GM18505 (cell line): ENCODE results near the gene APOBEC2.
"Not testable (repeated sequence)": the region's sequence is repeated elsewhere in the genome, so short reads cannot be mapped to it uniquely, and the experiment has no call there.

Experiments
- ATAC-seq: cut with Tn5 transposase; IDR thresholded peaks from one replicate; pipeline ENCODE4 v1.9.1; 2021; ENCODE audit not compliant: unreplicated experiment
- POLR2A ChIP-seq: IDR thresholded peaks from 4 replicates; pipeline ENCODE4 v1.6.1; 2011; ENCODE audit warnings: borderline replicate concordance; ENCODE audit not compliant: insufficient read depth, insufficient read length; ENCODE audit errors: extremely low read depth

Gene APOBEC2

GRCh38 chr6:41053041-41053440, at the start of gene APOBEC2:
APOBEC2 (plus strand) TSS chr6:41053202; CDS start chr6:41053348, 146 bp downstream.
- ATAC-seq: no peak
- TF ChIP-seq POLR2A: no peak

GRCh38 chr6:41006217-41006616, 46.8 kb upstream of the APOBEC2 start:
- ATAC-seq: not testable (repeated sequence)

GRCh38 chr6:41006980-41007379, 46.0 kb upstream of the APOBEC2 start:
- not testable (repeated sequence) for ATAC-seq

- no peak for TF ChIP-seq POLR2A
- ATAC-seq: no peak
These were observed 45.0 kb upstream of the APOBEC2 start for GRCh38 chr6:41008011-41008410.

DNA sequence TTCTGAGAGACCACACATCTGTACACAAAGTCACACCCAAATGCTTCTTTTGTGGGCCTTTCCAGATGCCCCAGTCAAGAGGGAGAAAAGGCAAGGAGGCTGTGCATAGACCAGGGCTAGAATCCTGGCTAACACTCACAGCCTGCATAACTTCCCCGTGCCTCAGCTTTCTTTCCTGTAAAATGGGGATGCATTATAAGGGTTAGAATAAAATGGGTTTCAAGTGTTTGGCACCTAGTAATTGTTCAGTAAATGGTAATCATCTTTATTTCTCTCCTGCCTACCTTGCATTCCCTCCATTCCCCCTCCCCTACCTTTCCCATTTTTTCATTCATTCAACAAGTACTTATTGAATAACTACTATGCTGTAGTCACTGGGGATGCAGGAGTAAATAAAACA, 43.3 kb upstream of the APOBEC2 start:
- no peak for ATAC-seq
- TF ChIP-seq POLR2A: no peak

- ATAC-seq: no peak
- no peak for TF ChIP-seq POLR2A
These were observed 41.3 kb upstream of the APOBEC2 start for GRCh38 chr6:41011673-41012072.

- no peak for TF ChIP-seq POLR2A
- no peak for ATAC-seq
These were observed 39.4 kb upstream of the APOBEC2 start for GRCh38 chr6:41013466-41014153.

- ATAC-seq: no peak
- TF ChIP-seq POLR2A: no peak
These were observed 38.2 kb upstream of the APOBEC2 start for GRCh38 chr6:41014780-41015179.

DNA sequence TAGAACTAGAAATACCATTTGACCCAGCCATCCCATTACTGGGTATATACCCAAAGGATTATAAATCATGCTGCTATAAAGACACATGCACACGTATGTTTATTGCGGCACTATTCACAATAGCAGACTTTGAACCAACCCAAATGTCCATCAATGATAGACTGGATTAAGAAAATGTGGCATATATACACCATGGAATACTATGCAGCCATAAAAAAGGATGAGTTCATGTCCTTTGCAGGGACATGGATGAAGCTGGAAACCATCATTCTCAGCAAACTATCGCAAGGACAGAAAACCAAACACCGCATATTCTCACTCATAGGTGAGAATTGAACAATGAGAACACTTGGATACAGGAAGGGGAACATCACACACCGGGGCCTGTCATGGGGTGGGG, 37.1 kb upstream of the APOBEC2 start:
- ATAC-seq: not testable (repeated sequence)

DNA sequence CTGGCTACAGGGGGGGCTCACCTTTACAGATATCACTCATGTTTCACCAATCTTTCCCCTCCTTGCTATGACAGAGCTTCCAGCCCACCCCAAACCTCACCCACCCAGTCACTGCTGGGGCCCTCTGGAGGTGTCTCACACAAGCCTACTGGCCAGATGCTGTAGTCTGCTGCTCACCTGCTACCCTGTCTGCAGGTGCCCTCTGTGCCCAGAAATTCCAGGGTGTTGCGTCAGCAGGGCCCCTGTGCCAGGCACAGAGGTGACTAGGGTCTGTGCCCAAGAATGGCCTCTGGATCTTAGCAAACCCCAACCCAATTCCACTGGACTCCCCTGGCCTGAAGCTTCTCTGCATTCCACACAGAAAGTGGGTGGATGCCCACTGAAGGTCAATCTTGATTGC, 35.3 kb upstream of the APOBEC2 start:
- TF ChIP-seq POLR2A: no peak
- no peak for ATAC-seq

GRCh38 chr6:41021832-41022231, 31.2 kb upstream of the APOBEC2 start:
- no peak for ATAC-seq

DNA sequence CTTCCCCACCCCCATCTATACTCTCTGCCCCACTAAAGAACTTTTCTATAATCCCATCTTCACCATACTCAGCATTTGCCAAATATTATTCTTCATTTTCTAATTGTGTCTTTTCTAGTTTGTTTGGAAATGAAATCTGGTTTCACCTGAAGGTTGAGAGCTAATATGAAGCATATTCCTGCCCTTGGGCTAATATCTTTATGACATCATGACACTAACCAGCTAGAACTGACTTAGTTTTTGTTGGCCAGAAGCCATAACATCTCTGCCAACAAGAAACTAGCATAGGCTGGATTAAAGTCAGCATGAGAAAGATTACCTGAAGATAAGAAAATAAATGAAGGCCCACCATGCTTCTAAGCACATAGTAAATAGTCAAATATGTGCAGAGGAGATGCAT, 30.7 kb upstream of the APOBEC2 start:
- no peak for ATAC-seq
- no peak for TF ChIP-seq POLR2A

More at GRCh38 chr6:41021832-41022231, 31.2 kb upstream of the APOBEC2 start:
- TF ChIP-seq POLR2A: no peak

DNA sequence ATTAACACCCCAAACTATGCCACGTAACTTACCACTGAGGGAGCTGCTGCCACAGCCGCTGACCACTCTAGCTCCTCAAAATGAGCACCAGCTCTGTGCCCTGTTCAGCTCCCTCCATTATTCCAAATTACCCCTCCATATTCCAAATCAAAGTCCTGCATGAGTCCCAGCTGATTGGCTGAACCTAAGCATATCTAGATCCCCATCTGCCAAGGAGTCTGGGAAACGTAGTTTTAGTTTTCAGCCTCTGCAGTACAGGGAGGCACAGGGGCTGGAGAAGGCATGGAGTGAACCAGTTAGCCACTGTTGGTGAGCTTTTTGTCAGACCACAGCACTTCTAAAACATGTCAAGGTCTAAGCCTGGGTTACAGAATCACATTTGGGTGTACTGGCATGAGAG, 29.9 kb upstream of the APOBEC2 start:
- ATAC-seq: no peak
- TF ChIP-seq POLR2A: no peak

DNA sequence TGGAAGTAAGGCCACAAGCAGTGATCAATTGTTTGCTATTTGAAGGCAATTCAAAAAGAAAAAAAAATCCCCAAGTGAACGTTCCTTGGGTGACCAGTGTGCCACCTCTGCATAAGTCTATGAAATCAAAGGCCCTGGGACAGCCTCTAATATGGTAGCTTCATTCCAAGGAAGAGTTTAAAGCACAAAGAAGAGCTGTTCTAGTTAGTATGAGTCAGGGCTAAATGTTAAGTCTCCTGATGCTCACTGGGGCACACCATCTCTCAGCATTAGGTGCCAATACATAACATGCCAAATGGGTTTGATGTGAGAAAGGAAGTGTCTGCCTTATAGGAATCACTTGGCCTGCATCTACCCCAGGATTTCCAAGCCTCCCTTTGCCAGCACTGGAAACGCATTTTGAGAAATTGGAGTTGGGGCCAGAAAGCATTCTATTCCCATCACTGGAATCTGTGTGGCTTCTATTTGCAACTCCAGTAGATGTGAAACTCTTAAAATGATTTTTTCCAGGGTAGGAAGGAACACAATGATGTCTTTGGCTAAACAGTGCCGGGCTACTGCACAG, 27.0 kb upstream of the APOBEC2 start:
- no peak for TF ChIP-seq POLR2A
- ATAC-seq: no peak

- ATAC-seq: no peak
These were observed 25.8 kb upstream of the APOBEC2 start for GRCh38 chr6:41027241-41027640.

More at GRCh38 chr6:41027241-41027640, 25.8 kb upstream of the APOBEC2 start:
- no peak for TF ChIP-seq POLR2A
